ENCODE measurements around the gene PGLYRP3. TPM values are rescaled to one million over a fixed set of nuclear protein-coding genes. Genes with fewer than 3 reads are reported as not detected.

The PGLYRP3 gene
- total RNA-seq, 5 donors from 2014 or later (not counting 1 experiment from before 2014, with no cell fraction given): not detected

GRCh38 chr1:153339802-153340201, 27.1 kb upstream of the PGLYRP3 start:
- ATAC-seq (replicated peaks in 1 of 4) (peak; percentile 50 to 67 (median 60)), DNase-seq (peak in 1 of 35 experiments; percentile 19)
- Histone ChIP-seq H3K4me3 (ENCODE audit: control insufficient read depth in 1 of 2, extremely low read depth in 1 of 2, low read length in 1 of 2) (no peak overlapping the region), H3K36me3 (ENCODE audit: control insufficient read depth in 2 of 2, extremely low read depth in 1 of 2, insufficient read depth in 1 of 2, low read length in 1 of 2) (no peaks in the 10 kb centered on the region), H3K27ac (ENCODE audit: low read length) (no peak overlapping the region), H3K27me3 (replicated peaks in 1 of 2; ENCODE audit: control insufficient read depth in 2 of 2, extremely low read depth in 1 of 2, insufficient read depth in 2 of 2, low read length in 1 of 2) (peaks cover 0 to 18% of the 10 kb centered on the region in 2 experiments), H3K4me1 (ENCODE audit: control insufficient read depth in 1 of 2, extremely low read depth in 1 of 2, insufficient read depth in 2 of 2, low read length in 2 of 2) (peaks cover 18 to 30% of the 10 kb centered on the region in 2 experiments), H3K9me3 (no peaks in the 10 kb centered on the region)
- Mint-ChIP-seq H3K4me1 (peaks cover 36 to 58% (median 37%) of the 10 kb centered on the region in 3 donors), H3K4me3 (peak overlapping the region in 1 of 3 donors; percentile 24), H3K27me3 (peaks cover 6 to 26% of the 10 kb centered on the region in 2 donors), H3K36me3 (no peaks in the 10 kb centered on the region), H3K9me3 (no peaks in the 10 kb centered on the region), H3K27ac (peak overlapping the region; percentile 33 to 74)
- WGBS (ENCODE audit: insufficient coverage): 5% methylated on average over 2 of the region's 6 CpGs
- ChIA-PET POLR2A (no interaction called here), CTCF (no interaction called here)

- CTCF ChIA-PET: interaction anchor here in 1 of 2 donors (0.5 to 1.2 kb wide), 2 partner anchors 14 to 59 kb away, joined by 3 read pairs; no protein-coding TSS in a partner anchor
- peaks cover 0 to 21% of the 10 kb centered on the region in 2 donors for H3K27me3 Mint-ChIP-seq
- Histone ChIP-seq H3K9me3 (no peaks in the 10 kb centered on the region), H3K27me3 (replicated peaks in 1 of 2; ENCODE audit: control insufficient read depth in 2 of 2, extremely low read depth in 1 of 2, insufficient read depth in 2 of 2, low read length in 1 of 2) (peaks cover 0 to 11% of the 10 kb centered on the region in 2 experiments), H3K4me1 (ENCODE audit: control insufficient read depth in 1 of 2, extremely low read depth in 1 of 2, insufficient read depth in 2 of 2, low read length in 2 of 2) (peaks cover 9 to 18% of the 10 kb centered on the region in 2 experiments), H3K4me3 (ENCODE audit: control insufficient read depth in 1 of 2, extremely low read depth in 1 of 2, low read length in 1 of 2) (no peak overlapping the region), H3K36me3 (ENCODE audit: control insufficient read depth in 2 of 2, extremely low read depth in 1 of 2, insufficient read depth in 1 of 2, low read length in 1 of 2) (no peaks in the 10 kb centered on the region), H3K27ac (ENCODE audit: low read length) (no peak overlapping the region)
- DNase-seq (no peak), ATAC-seq (replicated peaks in 1 of 4) (no peak)
- no peaks in the 10 kb centered on the region for H3K36me3 Mint-ChIP-seq
- 87% methylated on average over 8 of the region's 8 CpGs for WGBS (ENCODE audit: insufficient coverage)
- no peak overlapping the region for H3K4me3 Mint-ChIP-seq
- no peaks in the 10 kb centered on the region for H3K9me3 Mint-ChIP-seq
- no peak overlapping the region for H3K27ac Mint-ChIP-seq
- H3K4me1 Mint-ChIP-seq: peaks cover 25 to 42% (median 25%) of the 10 kb centered on the region in 3 donors
- POLR2A ChIA-PET: no interaction called here
These were observed 25.5 kb upstream of the PGLYRP3 start for GRCh38 chr1:153337980-153338853.

- peaks cover 2 to 7% (median 6%) of the 10 kb centered on the region in 3 donors for H3K9me3 Mint-ChIP-seq
- ChIA-PET CTCF (interaction anchor here in 1 of 2 donors (1.2 kb wide), 1 partner anchor 61 kb away, joined by 3 read pairs; no protein-coding TSS in a partner anchor), POLR2A (interaction anchor here in 1 of 2 donors (0.6 kb wide), 1 partner anchor 709 kb away, joined by 3 read pairs; no protein-coding TSS in a partner anchor)
- no peaks in the 10 kb centered on the region for H3K36me3 Mint-ChIP-seq
- no peak for ATAC-seq (replicated peaks in 1 of 4)
- no peak overlapping the region for H3K4me3 Mint-ChIP-seq
- DNase-seq: no peak
- Histone ChIP-seq H3K4me1 (ENCODE audit: control insufficient read depth in 1 of 2, extremely low read depth in 1 of 2, insufficient read depth in 2 of 2, low read length in 2 of 2) (peaks cover 9 to 12% of the 10 kb centered on the region in 2 experiments), H3K27ac (ENCODE audit: low read length) (no peak overlapping the region), H3K36me3 (ENCODE audit: control insufficient read depth in 2 of 2, extremely low read depth in 1 of 2, insufficient read depth in 1 of 2, low read length in 1 of 2) (no peaks in the 10 kb centered on the region), H3K4me3 (ENCODE audit: control insufficient read depth in 1 of 2, extremely low read depth in 1 of 2, low read length in 1 of 2) (no peak overlapping the region), H3K27me3 (replicated peaks in 1 of 2; ENCODE audit: control insufficient read depth in 2 of 2, extremely low read depth in 1 of 2, insufficient read depth in 2 of 2, low read length in 1 of 2) (peaks cover 0 to 8% of the 10 kb centered on the region in 2 experiments), H3K9me3 (no peaks in the 10 kb centered on the region)
- H3K27ac Mint-ChIP-seq: no peak overlapping the region
- H3K27me3 Mint-ChIP-seq: peaks cover 3 to 13% of the 10 kb centered on the region in 2 donors
- peaks cover 25 to 29% (median 25%) of the 10 kb centered on the region in 3 donors for H3K4me1 Mint-ChIP-seq
These were observed 23.9 kb upstream of the PGLYRP3 start for GRCh38 chr1:153336650-153337049.

GRCh38 chr1:153333902-153334301, 21.1 kb upstream of the PGLYRP3 start:
- Histone ChIP-seq H3K4me3 (ENCODE audit: control insufficient read depth in 1 of 2, extremely low read depth in 1 of 2, low read length in 1 of 2) (no peak overlapping the region), H3K36me3 (ENCODE audit: control insufficient read depth in 2 of 2, extremely low read depth in 1 of 2, insufficient read depth in 1 of 2, low read length in 1 of 2) (no peaks in the 10 kb centered on the region), H3K4me1 (ENCODE audit: control insufficient read depth in 1 of 2, extremely low read depth in 1 of 2, insufficient read depth in 2 of 2, low read length in 2 of 2) (no peaks in the 10 kb centered on the region), H3K27ac (ENCODE audit: low read length) (no peak overlapping the region), H3K9me3 (no peaks in the 10 kb centered on the region), H3K27me3 (replicated peaks in 1 of 2; ENCODE audit: control insufficient read depth in 2 of 2, extremely low read depth in 1 of 2, insufficient read depth in 2 of 2, low read length in 1 of 2) (peaks cover 0 to 7% of the 10 kb centered on the region in 2 experiments)
- Mint-ChIP-seq H3K4me1 (peaks cover 5 to 9% (median 8%) of the 10 kb centered on the region in 3 donors), H3K27ac (no peak overlapping the region), H3K4me3 (no peak overlapping the region), H3K36me3 (peaks cover 5% of the 10 kb centered on the region), H3K9me3 (peaks cover 6 to 22% (median 9%) of the 10 kb centered on the region in 3 donors), H3K27me3 (peaks cover 10 to 20% of the 10 kb centered on the region in 2 donors)
- ATAC-seq (replicated peaks in 1 of 4) (no peak), DNase-seq (no peak)
- POLR2A ChIA-PET: no interaction called here
- CTCF ChIA-PET: interaction anchor here in 1 of 2 donors (0.6 kb wide), 1 partner anchor 24 kb away, joined by 3 read pairs; the partner anchor contains the start of gene S100A9
- no CpG with 5 or more reads among the region's 1 CpG for WGBS (ENCODE audit: insufficient coverage)

- Mint-ChIP-seq H3K36me3 (peaks cover 5% of the 10 kb centered on the region), H3K27me3 (peaks cover 2 to 23% of the 10 kb centered on the region in 2 donors), H3K4me3 (no peak overlapping the region), H3K4me1 (no peaks in the 10 kb centered on the region), H3K9me3 (peaks cover 12 to 50% (median 36%) of the 10 kb centered on the region in 3 donors), H3K27ac (no peak overlapping the region)
- ATAC-seq (replicated peaks in 1 of 4) (no peak), DNase-seq (no peak)
- Histone ChIP-seq H3K4me1 (ENCODE audit: control insufficient read depth in 1 of 2, extremely low read depth in 1 of 2, insufficient read depth in 2 of 2, low read length in 2 of 2) (no peaks in the 10 kb centered on the region), H3K27ac (ENCODE audit: low read length) (no peak overlapping the region), H3K36me3 (ENCODE audit: control insufficient read depth in 2 of 2, extremely low read depth in 1 of 2, insufficient read depth in 1 of 2, low read length in 1 of 2) (no peaks in the 10 kb centered on the region), H3K4me3 (ENCODE audit: control insufficient read depth in 1 of 2, extremely low read depth in 1 of 2, low read length in 1 of 2) (no peak overlapping the region), H3K9me3 (no peaks in the 10 kb centered on the region), H3K27me3 (replicated peaks in 1 of 2; ENCODE audit: control insufficient read depth in 2 of 2, extremely low read depth in 1 of 2, insufficient read depth in 2 of 2, low read length in 1 of 2) (peaks cover 0 to 18% of the 10 kb centered on the region in 2 experiments)
- ChIA-PET POLR2A (no interaction called here), CTCF (no interaction called here)
These were observed 12.2 kb upstream of the PGLYRP3 start for GRCh38 chr1:153324912-153325311.

- no peak overlapping the region for H3K4me3 Mint-ChIP-seq
- Histone ChIP-seq H3K27ac (ENCODE audit: low read length) (no peak overlapping the region), H3K4me3 (ENCODE audit: control insufficient read depth in 1 of 2, extremely low read depth in 1 of 2, low read length in 1 of 2) (no peak overlapping the region), H3K4me1 (ENCODE audit: control insufficient read depth in 1 of 2, extremely low read depth in 1 of 2, insufficient read depth in 2 of 2, low read length in 2 of 2) (no peaks in the 10 kb centered on the region), H3K9me3 (no peaks in the 10 kb centered on the region), H3K36me3 (ENCODE audit: control insufficient read depth in 2 of 2, extremely low read depth in 1 of 2, insufficient read depth in 1 of 2, low read length in 1 of 2) (no peaks in the 10 kb centered on the region), H3K27me3 (replicated peaks in 1 of 2; ENCODE audit: control insufficient read depth in 2 of 2, extremely low read depth in 1 of 2, insufficient read depth in 2 of 2, low read length in 1 of 2) (peaks cover 0 to 22% of the 10 kb centered on the region in 2 experiments)
- H3K9me3 Mint-ChIP-seq: peaks cover 15 to 31% (median 26%) of the 10 kb centered on the region in 3 donors
- ATAC-seq (replicated peaks in 1 of 4) (no peak), DNase-seq (no peak)
- POLR2A ChIA-PET: no interaction called here
- WGBS (ENCODE audit: insufficient coverage): no CpG with 5 or more reads among the region's 1 CpG
- H3K27ac Mint-ChIP-seq: no peak overlapping the region
- peaks cover 5% of the 10 kb centered on the region for H3K36me3 Mint-ChIP-seq
- CTCF ChIA-PET: no interaction called here
- H3K4me1 Mint-ChIP-seq: no peaks in the 10 kb centered on the region
- peaks cover 9 to 34% of the 10 kb centered on the region in 2 donors for H3K27me3 Mint-ChIP-seq
These were observed 9.8 kb upstream of the PGLYRP3 start for GRCh38 chr1:153322568-153322967.
